B cell (primary cell): ENCODE measurements around the gene ZNF586. TPM values are rescaled to one million over a fixed set of nuclear protein-coding genes. Genes with fewer than 3 reads are reported as not detected.
A peak's percentile ranks its signal among the peaks of the same experiment; 100 is the strongest.

ENCODE experiments used
- ATAC-seq: fragments of 200-7000 bp; cut with Tn5 transposase; one replicate; pipeline ENCODE4 v1.10.0; 2021; ENCODE audit warnings: low read depth, mild to moderate bottlenecking, moderate number of reproducible peaks, moderate library complexity
- CTCF ChIA-PET: fragments of 350-600 bp; sonication (Branson Sonifier 250); formaldehyde crosslinking; loops from one replicate; lab custom pipeline; 2021; ENCODE audit warnings: antibody characterized with exemption, inconsistent platforms; lab: Charles Lee
- POLR2A ChIA-PET: fragments of 350-600 bp; sonication (Branson Sonifier 250); formaldehyde crosslinking; loops from one replicate; lab custom pipeline; 2021; ENCODE audit warnings: antibody characterized with exemption; lab: Charles Lee
- DNase-seq: peaks from one replicate; pipeline ENCODE4 v3.0.0; 2013
- H2AFZ ChIP-seq: 2 replicates; pipeline ENCODE4 v1.6.1; 2012; ENCODE audit warnings: mild to moderate bottlenecking, low read depth, low read length; ENCODE audit not compliant: insufficient read depth, poor library complexity, severe bottlenecking
- H3K27ac ChIP-seq, 2 donors: 1 replicate in 1 of 2; 2 replicates in 1 of 2; pipeline ENCODE4 v1.5.1; 2012 to 2013; ENCODE audit warnings: low read length in 2 of 2, mild to moderate bottlenecking in 2 of 2, moderate library complexity in 1 of 2
- H3K27me3 ChIP-seq, 4 experiments: fragments of 200-600 bp in 1 of 4; sonication (generic) in 1 of 4; replicated peaks in 1 of 4; 1 replicate in 2 of 4; 2 replicates in 2 of 4; pipeline versions ENCODE4 v1.6.1 to v1.7.0; 2013 to 2016; ENCODE audit warnings: low read length in 3 of 4, mild to moderate bottlenecking in 2 of 4, mixed read lengths in 1 of 4, moderate library complexity in 1 of 4; ENCODE audit not compliant: insufficient read depth in 4 of 4, control insufficient read depth in 3 of 4; ENCODE audit errors: control extremely low read depth in 1 of 4
- H3K36me3 ChIP-seq, 2 experiments: replicated peaks in 1 of 2; 1 replicate in 1 of 2; 2 replicates in 1 of 2; pipeline versions ENCODE4 v1.6.1 to v1.7.1; 2013; ENCODE audit warnings: low read length in 1 of 2; ENCODE audit not compliant: insufficient read depth in 2 of 2, control insufficient read depth in 1 of 2; ENCODE audit errors: control extremely low read depth in 1 of 2, extremely low read depth in 1 of 2
- H3K4me1 ChIP-seq, 2 donors: fragments of 200-600 bp in 1 of 2; sonication (generic) in 1 of 2; 1 replicate in 1 of 2; 2 replicates in 1 of 2; pipeline versions ENCODE4 v1.5.1 to v1.6.1; 2013 to 2017; ENCODE audit warnings: low read length in 2 of 2; ENCODE audit not compliant: control insufficient read depth in 2 of 2, insufficient read depth in 2 of 2
- H3K4me2 ChIP-seq: replicated peaks from 2 replicates; pipeline ENCODE3; 2012; ENCODE audit warnings: mild to moderate bottlenecking, low read depth, low read length; ENCODE audit not compliant: poor library complexity, severe bottlenecking
- H3K4me3 ChIP-seq, 5 experiments: fragments of 200-600 bp in 1 of 5; sonication (generic) in 1 of 5; 1 replicate in 3 of 5; 2 replicates in 2 of 5; pipeline versions ENCODE4 v1.5.1 to v1.7.0; 2011 to 2016; ENCODE audit warnings: low read length in 4 of 5, mild to moderate bottlenecking in 4 of 5, low read depth in 2 of 5, control low read depth in 1 of 5, moderate library complexity in 1 of 5; ENCODE audit not compliant: insufficient read depth in 1 of 5; ENCODE audit errors: control extremely low read depth in 1 of 5, extremely low read depth in 1 of 5
- H3K79me2 ChIP-seq: fragments of 200-600 bp; sonication (generic); one replicate; pipeline ENCODE4 v1.6.0; 2016; ENCODE audit warnings: low read length; ENCODE audit not compliant: control insufficient read depth, insufficient read depth
- H3K9ac ChIP-seq: fragments of 200-600 bp; sonication (generic); 2 replicates; pipeline ENCODE4 v1.6.1; 2017; ENCODE audit warnings: mild to moderate bottlenecking, low read length, moderate library complexity
- H3K9me3 ChIP-seq, 3 donors: one replicate each; pipeline versions ENCODE4 v1.6.1 to v1.7.1; 2013; ENCODE audit warnings: low read length in 2 of 3; ENCODE audit not compliant: control insufficient read depth in 2 of 3, insufficient read depth in 1 of 3; ENCODE audit errors: control extremely low read depth in 1 of 3
- H4K20me1 ChIP-seq: 2 replicates; pipeline ENCODE4 v1.6.0; 2012; ENCODE audit warnings: mild to moderate bottlenecking, low read length; ENCODE audit not compliant: insufficient read depth, control insufficient read depth, poor library complexity, severe bottlenecking
- H3K27ac Mint-ChIP-seq: one replicate; pipeline ENCODE4 v1.8.0; 2021; ENCODE audit warnings: mixed read lengths
- H3K27me3 Mint-ChIP-seq: one replicate; pipeline ENCODE4 v1.8.0; 2021; ENCODE audit warnings: mixed read lengths
- H3K4me1 Mint-ChIP-seq: one replicate; pipeline ENCODE4 v1.8.0; 2021; ENCODE audit warnings: mixed read lengths
- H3K4me3 Mint-ChIP-seq: one replicate; pipeline ENCODE4 v1.8.0; 2021; ENCODE audit warnings: mixed read lengths
- H3K9me3 Mint-ChIP-seq: one replicate; pipeline ENCODE4 v1.8.0; 2022; ENCODE audit warnings: mixed read lengths; ENCODE audit not compliant: insufficient read depth
- CTCF ChIP-seq: fragments of 200-600 bp; IDR thresholded peaks from one replicate; pipeline ENCODE4 v1.8.0; 2022; ENCODE audit warnings: antibody characterized with exemption, mild to moderate bottlenecking
- EZH2 ChIP-seq: IDR thresholded peaks from 2 replicates; pipeline ENCODE4 v1.6.1; 2012; ENCODE audit warnings: borderline replicate concordance, low read depth, mild to moderate bottlenecking, moderate library complexity, low read length; ENCODE audit not compliant: insufficient read depth, poor library complexity, severe bottlenecking
- WGBS: methylation state at CpG from one replicate; pipeline ENCODE4 v1.1.5; 2013; ENCODE audit warnings: missing lambda C conversion rate; ENCODE audit not compliant: insufficient coverage; 5-methylcytosine and 5-hydroxymethylcytosine counted together
- intact Hi-C: fragments of 100-400 bp; cut with micrococcal nuclease; formaldehyde crosslinking; loops from one replicate; pipeline ENCODE4 v1.10.0; 2022
- polyA plus RNA-seq: library from polyadenylated mRNA; depleted of rRNA; stranded (reverse); fragments of >200 nt; gene quantifications from 2 replicates; pipeline ENCODE4 v1.2.3, GENCODE V29; 2012
- total RNA-seq, 2 donors: library from RNA; stranded (reverse); fragments of 120-200 nt in 1 of 2; gene quantifications; 1 replicate in 1 of 2; 2 replicates in 1 of 2; pipeline versions ENCODE4 v1.2.3 to v1.2.4, GENCODE V29; 2013 to 2022

ZNF586 gene
- total and polyA plus RNA-seq, 2 donors (not counting 1 experiment from before 2014, with no cell fraction given) = 18.0 to 48.0 TPM

GRCh38 chr19:57803265-57803593 lies 33.8 kb downstream of the ZNF586 start:
- H3K9ac ChIP-seq = peak overlapping the region; percentile 42
- TF ChIP-seq EZH2 = no peak
- peaks cover 4 to 11% of the 10 kb centered on the region in 2 experiments for H3K36me3 ChIP-seq
- peaks cover 16 to 27% of the 10 kb centered on the region in 2 donors for H3K4me1 ChIP-seq
- no peaks in the 10 kb centered on the region for H3K27me3 Mint-ChIP-seq
- WGBS = 13% methylated on average over 6 of the region's 6 CpGs
- no peak for ATAC-seq
- intact Hi-C loops = no loop called here
- peak overlapping the region; percentile 1 for H2AFZ ChIP-seq
- ChIA-PET CTCF (no interaction called here), POLR2A (interaction anchor here (0.6 kb wide), 1 partner anchor 11 kb away, joined by 3 read pairs; the partner anchor contains the start of gene ZNF552)
- DNase-seq = no peak
- peaks cover 46% of the 10 kb centered on the region for H3K4me1 Mint-ChIP-seq
- peak overlapping the region in 3 of 5 experiments; percentile 7 to 64 (median 48) for H3K4me3 ChIP-seq
- H3K9me3 Mint-ChIP-seq = no peaks in the 10 kb centered on the region
- peaks cover 7% of the 10 kb centered on the region for H4K20me1 ChIP-seq
- H3K27ac ChIP-seq = peak overlapping the region in 1 of 2 donors; percentile 20
- H3K4me3 Mint-ChIP-seq = peak overlapping the region; percentile 83
- no peaks in the 10 kb centered on the region for H3K9me3 ChIP-seq
- peak overlapping the region; percentile 54 for H3K4me2 ChIP-seq
- H3K27ac Mint-ChIP-seq = peak overlapping the region; percentile 50
- no peaks in the 10 kb centered on the region for H3K27me3 ChIP-seq
- H3K79me2 ChIP-seq = peaks cover 33% of the 10 kb centered on the region

- Histone ChIP-seq H3K4me1 (peaks cover 16 to 27% of the 10 kb centered on the region in 2 donors), H3K27me3 (no peaks in the 10 kb centered on the region), H3K4me3 (peak overlapping the region in 3 of 5 experiments; percentile 7 to 64 (median 48)), H3K79me2 (peaks cover 36% of the 10 kb centered on the region), H3K36me3 (peaks cover 6 to 14% of the 10 kb centered on the region in 2 experiments), H2AFZ (peak overlapping the region; percentile 1), H3K9ac (peak overlapping the region; percentile 42), H3K27ac (peak overlapping the region in 1 of 2 donors; percentile 20), H3K9me3 (no peaks in the 10 kb centered on the region), H4K20me1 (peaks cover 7% of the 10 kb centered on the region), H3K4me2 (peak overlapping the region; percentile 54)
- Mint-ChIP-seq H3K4me3 (peak overlapping the region; percentile 83), H3K27ac (peak overlapping the region; percentile 50), H3K4me1 (peaks cover 46% of the 10 kb centered on the region), H3K9me3 (no peaks in the 10 kb centered on the region), H3K27me3 (no peaks in the 10 kb centered on the region)
- 21% methylated on average over 13 of the region's 19 CpGs for WGBS
- no peak for TF ChIP-seq EZH2
- TF ChIP-seq CTCF = no peak
- intact Hi-C loops = no loop called here
- POLR2A ChIA-PET = interaction anchor here (0.6 kb wide), 1 partner anchor 11 kb away, joined by 3 read pairs; the partner anchor contains the start of gene ZNF552
- peak; percentile 17 for ATAC-seq
- peak; percentile 34 for DNase-seq
- CTCF ChIA-PET = no interaction called here
Observed at GRCh38 chr19:57803594-57804325, 34.3 kb downstream of the ZNF586 start.
